Left ventricle myocardium inferior (tissue), 1 donor: ENCODE measurements around the gene PRG2. TPM values are rescaled to one million over a fixed set of nuclear protein-coding genes. Genes with fewer than 3 reads are reported as not detected.

Source experiments
- DNase-seq: peaks from one replicate; pipeline ENCODE4 v3.0.0-alpha.2; 2020
- H3K27ac ChIP-seq: fragments of 200-600 bp; replicated peaks from 2 replicates; pipeline ENCODE4 v1.8.0; 2021
- H3K27me3 ChIP-seq: fragments of 200-600 bp; 2 replicates; pipeline ENCODE4 v1.8.0; 2021; ENCODE audit warnings: low read depth
- H3K36me3 ChIP-seq: fragments of 200-600 bp; 2 replicates; pipeline ENCODE4 v1.8.0; 2021
- H3K4me1 ChIP-seq: fragments of 200-600 bp; 2 replicates; pipeline ENCODE4 v1.8.0; 2021
- H3K4me3 ChIP-seq: fragments of 200-600 bp; 2 replicates; pipeline ENCODE4 v1.8.0; 2021; ENCODE audit warnings: mild to moderate bottlenecking, moderate library complexity
- H3K9me3 ChIP-seq: fragments of 200-600 bp; replicated peaks from 2 replicates; pipeline ENCODE4 v1.8.0; 2021
- CTCF ChIP-seq: fragments of 200-600 bp; IDR thresholded peaks from 2 replicates; pipeline ENCODE4 v1.8.0; 2021; ENCODE audit warnings: antibody characterized with exemption, mild to moderate bottlenecking, borderline replicate concordance
- intact Hi-C: fragments of 100-400 bp; cut with micrococcal nuclease; formaldehyde crosslinking; loops from one replicate; pipeline ENCODE4 v1.11.0; 2022
- total RNA-seq: library from RNA; stranded (reverse); fragmentation: NEBNext Ultra II Directional; extraction: Animal tissue kit (Norgen Biotek cat#: 25700); gene quantifications from one replicate; pipeline ENCODE4 v1.2.1, GENCODE V29; 2021
- donor health status: DM: no; HTN: yes; CAD: no; lungs with severe emphysema.

Gene PRG2
- total RNA-seq, 1 donor from 2014 or later = not detected

GRCh38 chr11:57427727-57428082 lies 37.3 kb upstream of the PRG2 start:
- intact Hi-C loops = no loop called here
- TF ChIP-seq CTCF = no peak
- peaks cover 14% of the 10 kb centered on the region for H3K36me3 ChIP-seq
- H3K4me1 ChIP-seq = peaks cover 75% of the 10 kb centered on the region
- peak; percentile 69 for DNase-seq
- H3K27me3 ChIP-seq = no peaks in the 10 kb centered on the region
- no peaks in the 10 kb centered on the region for H3K9me3 ChIP-seq
- peak overlapping the region; percentile 96 for H3K27ac ChIP-seq
- peak overlapping the region; percentile 72 for H3K4me3 ChIP-seq

GRCh38 chr11:57426929-57427726 lies 36.7 kb upstream of the PRG2 start, which contains the start of gene SLC43A3:
TSS of gene SLC43A3 (minus strand) at chr11:57427121. CDS start at chr11:57426172, 949 bp downstream.
- peaks cover 80% of the 10 kb centered on the region for H3K4me1 ChIP-seq
- H3K36me3 ChIP-seq = peaks cover 15% of the 10 kb centered on the region
- intact Hi-C loops = no loop called here
- H3K4me3 ChIP-seq = peak within 1 kb of the TSS; percentile 72
- TF ChIP-seq CTCF = no peak
- peak within 1 kb of the TSS; percentile 96 for H3K27ac ChIP-seq
- H3K27me3 ChIP-seq = no peaks in the 10 kb centered on the region
- peak; percentile 75 for DNase-seq
- no peaks in the 10 kb centered on the region for H3K9me3 ChIP-seq

GRCh38 chr11:57426439-57426928 lies 36.0 kb upstream of the PRG2 start:
- intact Hi-C loops = no loop called here
- H3K4me1 ChIP-seq = peaks cover 85% of the 10 kb centered on the region

GRCh38 chr11:57425565-57426438 lies 35.4 kb upstream of the PRG2 start:
- Histone ChIP-seq H3K9me3 (no peaks in the 10 kb centered on the region), H3K4me3 (peak overlapping the region; percentile 72), H3K36me3 (peaks cover 27% of the 10 kb centered on the region), H3K27ac (peak overlapping the region; percentile 96), H3K4me1 (peaks cover 86% of the 10 kb centered on the region), H3K27me3 (no peaks in the 10 kb centered on the region)
- intact Hi-C loops = no loop called here
- TF ChIP-seq CTCF = no peak
- peak; percentile 65 for DNase-seq

More at GRCh38 chr11:57426439-57426928, 36.0 kb upstream of the PRG2 start:
- TF ChIP-seq CTCF = no peak
- no peaks in the 10 kb centered on the region for H3K27me3 ChIP-seq
- no peaks in the 10 kb centered on the region for H3K9me3 ChIP-seq
- H3K4me3 ChIP-seq = peak overlapping the region; percentile 72
- peak overlapping the region; percentile 96 for H3K27ac ChIP-seq
- peaks cover 20% of the 10 kb centered on the region for H3K36me3 ChIP-seq
- DNase-seq = no peak

- H3K36me3 ChIP-seq = peaks cover 35% of the 10 kb centered on the region
These were observed 34.5 kb upstream of the PRG2 start for GRCh38 chr11:57424792-57425564.

More at GRCh38 chr11:57424792-57425564, 34.5 kb upstream of the PRG2 start:
- H3K27ac ChIP-seq = peak overlapping the region; percentile 96
- no peak for TF ChIP-seq CTCF
- no peaks in the 10 kb centered on the region for H3K27me3 ChIP-seq
- DNase-seq = peak; percentile 61
- intact Hi-C loops = no loop called here
- H3K4me1 ChIP-seq = peaks cover 79% of the 10 kb centered on the region
- H3K4me3 ChIP-seq = peak overlapping the region; percentile 72
- no peaks in the 10 kb centered on the region for H3K9me3 ChIP-seq
